ENCODE measurements around the gene DAPK1. TPM values are rescaled to one million over a fixed set of nuclear protein-coding genes. Genes with fewer than 3 reads are reported as not detected.

DAPK1 gene
- total and polyA plus RNA-seq, 2 donors (not counting 3 experiments of a cell fraction or from before 2014, with no cell fraction given) = 58.9 to 119 TPM

DNA sequence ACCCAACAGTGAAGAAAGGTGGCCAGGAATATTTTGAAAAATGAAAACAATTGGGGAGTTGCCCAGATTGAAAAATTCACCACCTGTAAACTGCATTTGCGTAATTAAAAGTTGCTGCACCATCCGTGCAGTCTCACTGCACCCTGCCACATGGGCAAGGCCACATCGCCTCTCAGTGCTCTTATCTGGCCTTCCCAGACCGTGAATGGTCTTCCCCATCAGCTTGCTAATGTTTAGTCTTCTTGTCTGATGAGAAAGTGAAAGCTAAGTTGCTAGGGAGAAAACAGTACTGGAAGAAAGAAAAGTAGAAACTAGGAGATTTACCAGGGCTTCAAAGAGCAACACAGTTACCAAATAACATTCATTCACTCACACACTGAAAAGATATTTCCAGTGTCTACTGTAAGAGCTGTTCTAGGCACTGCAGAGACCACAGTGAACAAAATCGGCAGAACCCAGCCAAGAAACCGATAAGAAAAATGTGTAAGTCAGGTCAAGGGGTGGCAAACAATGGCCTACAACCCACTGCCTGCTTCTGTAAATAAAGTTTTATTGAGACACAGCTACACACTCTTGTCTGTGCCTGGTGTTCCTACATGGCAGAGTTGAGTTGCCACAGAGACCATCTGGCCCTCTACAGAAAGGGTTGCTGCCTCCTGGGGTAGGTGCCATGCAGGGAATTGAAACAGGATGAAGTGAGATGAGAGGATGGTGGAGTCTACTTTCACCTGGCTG, 177.1 kb downstream of the DAPK1 start:
- no TSS peak for BruUV-seq (replicated peaks)
- ChIA-PET CTCF (no interaction called here), POLR2A (no interaction called here)
- H3K9ac ChIP-seq (replicated peaks; ENCODE audit: extremely low read depth, insufficient read depth, low read length) = no peak overlapping the region
- H3K4me1 ChIP-seq (ENCODE audit: control insufficient read depth, extremely low read depth, insufficient read depth, low read length) = no peaks in the 10 kb centered on the region
- no peaks in the 10 kb centered on the region for H3K79me2 ChIP-seq (ENCODE audit: control insufficient read depth, insufficient read depth, low read length)
- H3K4me3 ChIP-seq (replicated peaks in 1 of 3; ENCODE audit: insufficient read depth in 1 of 3, low read depth in 1 of 3, low read length in 3 of 3) = no peak overlapping the region
- H4K20me1 ChIP-seq (replicated peaks; ENCODE audit: control insufficient read depth, extremely low read depth, insufficient read depth, low read length) = no peaks in the 10 kb centered on the region
- intact Hi-C loops (cut with micrococcal nuclease) (no loop called here), dilution Hi-C loops (cut with MboI; ENCODE audit: extremely low pct_ligation_motif_present, low sequenced_read_pairs) (no loop called here)
- no peak overlapping the region for H2AFZ ChIP-seq (ENCODE audit: low read depth, low read length)
- H3K9me3 ChIP-seq (replicated peaks; ENCODE audit: control insufficient read depth, insufficient read depth, low read length) = no peaks in the 10 kb centered on the region
- FAIRE-seq = no peak
- no peak overlapping the region for H3K4me2 ChIP-seq (ENCODE audit: insufficient read depth, low read length)
- no peak overlapping the region for H3K27ac ChIP-seq (ENCODE audit: insufficient read depth, low read depth, low read length)
- no peak for DNase-seq (ENCODE audit: low read depth, low spot score)
- no peaks in the 10 kb centered on the region for H3K27me3 ChIP-seq (ENCODE audit: control insufficient read depth in 2 of 2, insufficient read depth in 2 of 2, low read length in 2 of 2)
- H3K36me3 ChIP-seq (ENCODE audit: control insufficient read depth in 2 of 2, extremely low read depth in 1 of 2, insufficient read depth in 2 of 2, low read length in 2 of 2) = peaks cover 0 to 31% of the 10 kb centered on the region in 2 experiments
- H3K9me1 ChIP-seq (replicated peaks; ENCODE audit: control insufficient read depth, extremely low read depth, insufficient read depth, low read length) = no peaks in the 10 kb centered on the region
- no peak for TF ChIP-seq POLR2AphosphoS5 (IDR thresholded peaks at IDR 0.05; ENCODE audit: insufficient read depth, low read depth, low read length)
- TF ChIP-seq POLR2A (IDR thresholded peaks at IDR 0.05; ENCODE audit: low read depth, low read length) = no peak
- TF ChIP-seq FOS (IDR thresholded peaks at IDR 0.05; ENCODE audit: borderline replicate concordance, insufficient read depth, low read length) = no peak
- TF ChIP-seq GATA2 (IDR thresholded peaks at IDR 0.05; ENCODE audit: insufficient read depth, insufficient read length, low read depth, low read length) = no peak
- TF ChIP-seq MYC (IDR thresholded peaks at IDR 0.05; ENCODE audit: low read depth, low read length) = no peak
- TF ChIP-seq, protein P1, sequence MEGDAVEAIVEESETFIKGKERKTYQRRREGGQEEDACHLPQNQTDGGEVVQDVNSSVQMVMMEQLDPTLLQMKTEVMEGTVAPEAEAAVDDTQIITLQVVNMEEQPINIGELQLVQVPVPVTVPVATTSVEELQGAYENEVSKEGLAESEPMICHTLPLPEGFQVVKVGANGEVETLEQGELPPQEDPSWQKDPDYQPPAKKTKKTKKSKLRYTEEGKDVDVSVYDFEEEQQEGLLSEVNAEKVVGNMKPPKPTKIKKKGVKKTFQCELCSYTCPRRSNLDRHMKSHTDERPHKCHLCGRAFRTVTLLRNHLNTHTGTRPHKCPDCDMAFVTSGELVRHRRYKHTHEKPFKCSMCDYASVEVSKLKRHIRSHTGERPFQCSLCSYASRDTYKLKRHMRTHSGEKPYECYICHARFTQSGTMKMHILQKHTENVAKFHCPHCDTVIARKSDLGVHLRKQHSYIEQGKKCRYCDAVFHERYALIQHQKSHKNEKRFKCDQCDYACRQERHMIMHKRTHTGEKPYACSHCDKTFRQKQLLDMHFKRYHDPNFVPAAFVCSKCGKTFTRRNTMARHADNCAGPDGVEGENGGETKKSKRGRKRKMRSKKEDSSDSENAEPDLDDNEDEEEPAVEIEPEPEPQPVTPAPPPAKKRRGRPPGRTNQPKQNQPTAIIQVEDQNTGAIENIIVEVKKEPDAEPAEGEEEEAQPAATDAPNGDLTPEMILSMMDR (IDR thresholded peaks at IDR 0.05; ENCODE audit: extremely low read depth in 1 of 2, insufficient read depth in 1 of 2, low read depth in 1 of 2, low read length in 2 of 2) = no peak
- no peak for TF ChIP-seq EZH2 (IDR thresholded peaks at IDR 0.05; ENCODE audit: borderline replicate concordance, low read depth, low read length, severe bottlenecking)
- TF ChIP-seq, protein P2, sequence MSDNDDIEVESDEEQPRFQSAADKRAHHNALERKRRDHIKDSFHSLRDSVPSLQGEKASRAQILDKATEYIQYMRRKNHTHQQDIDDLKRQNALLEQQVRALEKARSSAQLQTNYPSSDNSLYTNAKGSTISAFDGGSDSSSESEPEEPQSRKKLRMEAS (IDR thresholded peaks at IDR 0.05; ENCODE audit: insufficient read depth, insufficient read length) = no peak
- no peak for TF ChIP-seq JUN (IDR thresholded peaks at IDR 0.05; ENCODE audit: borderline replicate concordance, insufficient read depth, insufficient read length, low read depth)
